ENCODE data around the gene FAM72B.
A peak's percentile ranks its signal among the peaks of the same experiment; 100 is the strongest.
"Not testable (repeated sequence)": the region's sequence is repeated elsewhere in the genome, so short reads cannot be mapped to it uniquely, and the experiment has no call there.

The FAM72B gene

GRCh38 chr1:121200232-121200631, 16.1 kb upstream of the FAM72B start:
- not testable (repeated sequence) for DNase-seq (ENCODE audit: low read depth in 2 of 2)

DNA sequence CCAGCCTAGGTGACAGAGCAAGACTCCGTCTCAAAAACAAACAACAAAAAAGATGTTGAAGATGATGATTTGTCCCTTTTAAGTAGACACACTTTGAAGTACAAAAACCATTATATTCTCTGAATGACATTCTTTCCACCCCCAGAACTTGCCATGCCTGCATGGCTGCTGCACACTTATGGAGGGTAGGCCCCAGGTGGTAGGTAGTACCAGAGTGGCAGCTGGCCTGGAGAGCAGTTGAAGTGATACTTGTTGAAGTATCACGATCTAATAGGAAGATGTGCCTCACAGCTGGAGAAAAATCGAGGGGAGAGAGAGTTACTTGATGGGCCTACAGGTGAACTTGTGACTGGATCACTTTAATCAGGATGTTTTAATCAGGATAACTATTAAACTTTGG, 15.6 kb upstream of the FAM72B start:
- DNase-seq (ENCODE audit: low read depth in 2 of 2) = not testable (repeated sequence)

DNA sequence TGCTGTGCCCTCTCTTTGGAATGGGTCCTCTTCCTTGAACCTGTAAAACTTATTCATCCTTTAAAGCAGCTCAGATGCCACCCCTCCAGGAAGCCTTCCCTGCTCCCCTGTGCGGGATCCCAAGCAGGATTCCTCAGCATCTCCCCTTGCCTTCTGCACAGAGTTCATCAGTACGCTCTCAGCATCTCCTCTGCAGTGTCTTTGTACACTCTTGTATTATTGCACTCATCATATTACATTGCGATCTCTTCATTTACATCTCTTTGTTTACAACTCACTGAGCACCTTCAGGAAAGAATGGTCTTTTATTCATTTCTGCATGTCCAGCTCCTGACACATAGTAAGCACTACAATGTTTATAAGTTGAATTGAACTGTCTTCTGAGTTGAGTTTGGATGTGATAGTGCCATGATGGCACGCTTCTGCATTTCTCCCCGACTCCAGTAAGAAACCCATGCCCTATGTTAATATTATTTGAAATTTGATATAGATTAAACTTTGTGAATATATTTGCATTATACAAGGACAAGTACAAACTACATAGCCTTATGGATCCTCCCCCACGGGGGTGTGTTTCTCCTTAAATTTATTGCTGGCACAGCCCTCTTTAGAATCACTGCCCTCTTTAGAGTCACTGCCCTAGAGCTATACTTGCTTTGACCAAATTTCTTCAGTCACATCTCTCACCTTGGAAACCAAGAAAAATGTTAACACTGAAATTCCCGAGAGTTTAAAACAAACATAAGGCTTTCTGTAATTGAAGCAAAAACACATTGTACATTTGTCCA, 13.1 kb upstream of the FAM72B start:
- not testable (repeated sequence) for DNase-seq (ENCODE audit: low read depth in 2 of 2)

GRCh38 chr1:121192512-121192911, 8.4 kb upstream of the FAM72B start:
- not testable (repeated sequence) for DNase-seq (ENCODE audit: low read depth in 2 of 2)

GRCh38 chr1:121187914-121188313, 3.8 kb upstream of the FAM72B start:
- not testable (repeated sequence) for DNase-seq (ENCODE audit: low read depth in 2 of 2)

DNA sequence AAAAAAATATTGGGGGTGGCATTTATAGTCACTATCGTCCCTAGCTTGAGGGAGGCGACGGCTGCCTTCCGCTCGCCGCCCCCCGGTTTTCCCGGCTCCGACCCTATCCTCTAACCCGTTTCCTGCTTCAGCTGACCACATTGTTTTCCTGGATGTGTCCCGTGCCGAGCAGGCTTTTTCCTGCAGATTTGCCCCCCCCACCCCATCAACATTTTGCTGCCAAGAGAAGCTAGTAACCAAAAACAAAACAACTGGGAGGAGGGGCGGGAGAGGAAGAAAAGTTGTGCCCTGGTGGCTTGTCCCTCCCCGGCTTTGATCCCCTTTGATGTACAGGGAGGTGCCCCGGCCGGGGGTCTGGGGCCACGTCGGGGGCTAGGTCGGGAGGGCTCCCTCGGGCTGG, 2.1 kb upstream of the FAM72B start:
- DNase-seq (ENCODE audit: low read depth in 2 of 2) = not testable (repeated sequence)

DNA sequence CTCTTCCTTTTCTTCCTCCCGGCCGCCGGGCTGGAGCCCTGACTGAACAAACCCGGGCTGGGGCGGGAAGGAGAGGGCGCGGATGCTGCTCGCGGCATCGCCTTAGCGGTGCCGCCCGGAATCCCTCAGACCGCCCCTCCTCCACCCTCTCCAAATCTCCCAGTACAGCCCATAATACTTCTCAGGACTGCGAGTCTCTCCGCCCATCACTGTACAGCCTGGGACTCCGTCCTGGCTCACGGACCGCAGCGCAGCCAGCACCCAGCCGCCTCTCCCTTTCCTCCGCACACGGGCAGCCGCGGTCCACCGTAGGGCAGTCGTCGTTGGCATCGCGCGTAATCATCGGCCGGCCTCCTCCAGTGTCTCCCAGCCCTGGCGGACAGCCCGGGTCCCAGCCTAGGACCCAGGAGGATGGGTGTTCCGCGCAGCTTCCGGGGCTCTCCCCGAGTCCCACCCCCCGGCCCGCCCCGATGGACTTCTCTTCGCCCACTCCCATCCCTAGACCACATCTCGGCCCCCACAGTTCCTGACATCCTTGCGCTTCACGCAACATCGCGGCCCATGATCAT, 1.1 kb upstream of the FAM72B start:
- not testable (repeated sequence) for DNase-seq (ENCODE audit: low read depth in 2 of 2)

- not testable (repeated sequence) for DNase-seq (ENCODE audit: low read depth in 2 of 2)
Measured at GRCh38 chr1:121183867-121184266, 273 bp downstream of the FAM72B start.

GRCh38 chr1:121178197-121178596, 5.9 kb downstream of the FAM72B start:
- DNase-seq (ENCODE audit: low read depth in 2 of 2) = not testable (repeated sequence)

GRCh38 chr1:121176649-121177048, 7.5 kb downstream of the FAM72B start:
- DNase-seq (ENCODE audit: low read depth in 2 of 2) = not testable (repeated sequence)

- not testable (repeated sequence) for DNase-seq (ENCODE audit: low read depth in 2 of 2)
Measured at GRCh38 chr1:121168152-121168668, 15.9 kb downstream of the FAM72B start.

DNA sequence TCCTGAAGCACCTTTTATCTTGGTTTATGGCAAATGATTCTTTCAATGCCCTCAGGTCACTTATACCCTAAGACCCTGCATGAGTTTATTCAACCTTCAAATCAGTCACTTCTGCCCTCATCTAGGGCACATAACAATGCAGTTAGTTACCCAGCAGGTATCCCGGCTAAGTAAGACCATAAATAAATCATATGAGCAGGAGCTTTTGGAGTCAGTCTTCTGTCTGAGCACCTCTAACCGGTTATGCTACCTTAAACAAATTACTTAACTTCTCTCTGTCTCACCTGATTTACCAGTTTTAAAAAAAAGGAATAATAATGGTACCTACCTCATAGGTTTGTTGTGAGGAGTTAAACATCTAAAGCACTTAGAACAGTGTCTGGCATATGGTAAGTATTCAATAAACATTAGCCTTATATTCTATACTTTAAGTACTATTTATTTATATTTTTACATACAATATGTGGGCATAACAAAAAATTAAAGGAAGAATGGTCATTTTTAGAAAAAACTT, 16.9 kb downstream of the FAM72B start:
- DNase-seq (ENCODE audit: low read depth in 2 of 2) = not testable (repeated sequence)

- DNase-seq (ENCODE audit: low read depth in 2 of 2) = not testable (repeated sequence)
Measured at GRCh38 chr1:121165296-121165695, 18.8 kb downstream of the FAM72B start.

- peak in 1 of 2 experiments; percentile 17 for DNase-seq (ENCODE audit: low read depth in 2 of 2)
Measured at GRCh38 chr1:121163850-121164757, 20.0 kb downstream of the FAM72B start.

GRCh38 chr1:121161199-121161901, 22.8 kb downstream of the FAM72B start:
- DNase-seq (ENCODE audit: low read depth in 2 of 2) = not testable (repeated sequence)

- not testable (repeated sequence) for DNase-seq (ENCODE audit: low read depth in 2 of 2)
Measured at GRCh38 chr1:121160118-121160517, 24.0 kb downstream of the FAM72B start.

GRCh38 chr1:121157609-121158008, 26.5 kb downstream of the FAM72B start:
- not testable (repeated sequence) for DNase-seq (ENCODE audit: low read depth in 2 of 2)

DNA sequence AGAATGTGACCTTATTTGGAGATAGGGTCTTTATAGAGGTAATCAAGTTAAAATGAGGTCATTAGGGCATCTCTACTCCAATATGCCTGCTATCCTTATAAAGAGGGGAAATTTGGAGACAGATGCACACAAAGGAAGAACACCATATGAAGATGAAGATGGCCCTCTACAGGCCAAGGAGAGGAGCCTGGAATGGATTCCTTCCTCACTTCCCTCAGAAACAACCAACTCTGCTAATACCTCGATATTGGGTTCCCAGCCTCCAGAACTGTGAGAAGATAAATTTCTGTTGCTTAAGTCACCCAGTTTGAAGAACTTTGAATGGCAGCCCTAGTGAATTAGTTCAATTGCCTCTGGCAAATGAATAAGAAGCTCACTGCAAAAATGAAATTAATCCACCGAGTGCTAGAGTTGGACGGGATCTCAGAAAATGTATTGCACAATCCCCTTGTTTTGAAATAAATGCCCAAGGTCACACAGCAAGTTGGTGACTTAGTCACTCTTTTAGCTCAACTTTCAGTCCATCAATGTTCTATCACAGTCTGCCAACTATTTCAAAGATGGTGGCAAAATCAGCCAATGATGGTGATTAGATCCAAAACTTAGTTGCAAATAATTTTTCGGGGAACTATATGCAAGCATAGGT, 27.1 kb downstream of the FAM72B start:
- DNase-seq (ENCODE audit: low read depth in 2 of 2) = not testable (repeated sequence)

DNA sequence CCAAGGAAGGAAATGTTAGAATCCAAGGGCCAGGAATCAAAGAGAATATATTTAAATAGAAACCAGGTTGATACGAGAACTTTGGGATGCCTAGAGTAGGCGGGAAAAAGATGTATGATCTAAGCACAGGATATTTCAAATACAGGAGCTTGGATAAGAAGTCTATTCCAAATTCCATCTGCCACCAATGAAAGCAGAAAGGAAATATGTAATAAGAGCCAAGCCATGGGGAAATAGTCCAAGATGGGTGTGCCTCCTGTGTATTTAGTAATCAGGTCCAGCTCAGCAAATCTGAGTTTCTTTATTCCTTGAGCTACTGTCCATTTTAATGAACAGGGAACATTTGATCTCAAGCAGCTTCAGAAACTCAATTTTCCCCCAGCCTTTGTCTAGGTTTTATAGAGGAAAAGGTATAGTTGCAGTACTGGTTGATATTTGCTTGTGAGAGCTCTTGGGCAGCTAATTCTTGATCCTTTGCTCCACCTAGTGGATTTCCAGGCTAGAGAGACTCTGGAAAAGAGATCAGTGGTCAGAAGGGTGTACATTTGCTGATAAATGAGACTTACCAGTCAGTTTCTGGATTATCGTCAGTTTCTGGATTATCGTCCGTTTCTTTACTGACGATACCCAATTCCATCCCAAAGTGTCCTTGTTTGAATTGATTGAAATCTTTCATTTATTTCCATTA, 28.3 kb downstream of the FAM72B start:
- DNase-seq (ENCODE audit: low read depth in 2 of 2) = not testable (repeated sequence)

DNA sequence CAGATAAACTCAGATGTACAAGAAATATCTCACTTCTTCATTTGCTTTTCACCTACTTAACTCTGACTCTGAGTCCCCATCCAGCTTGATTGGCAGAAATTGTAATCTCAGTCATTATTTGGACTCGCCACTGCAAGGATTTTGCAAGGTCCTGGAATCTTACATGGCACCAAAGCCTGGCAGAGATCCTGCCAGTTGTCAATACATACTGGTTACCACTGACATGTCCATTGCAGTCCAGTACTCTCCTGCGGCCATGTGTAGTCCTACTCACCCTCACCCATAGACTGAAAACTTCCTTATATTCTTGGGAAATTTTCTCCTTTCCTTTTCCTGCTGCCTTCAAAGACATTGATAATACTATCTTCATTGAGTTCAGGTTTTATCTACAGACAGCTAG, 29.3 kb downstream of the FAM72B start:
- not testable (repeated sequence) for DNase-seq (ENCODE audit: low read depth in 2 of 2)
